ENCODE measurements around the gene PTBP2. TPM values are rescaled to one million over a fixed set of nuclear protein-coding genes. Genes with fewer than 3 reads are reported as not detected.

PTBP2 gene
- total and polyA plus RNA-seq, 2 of the 8 experiments (the other 6 are each of a cell fraction or from before 2014, with no cell fraction given), result 24.2 to 61.7 TPM

DNA sequence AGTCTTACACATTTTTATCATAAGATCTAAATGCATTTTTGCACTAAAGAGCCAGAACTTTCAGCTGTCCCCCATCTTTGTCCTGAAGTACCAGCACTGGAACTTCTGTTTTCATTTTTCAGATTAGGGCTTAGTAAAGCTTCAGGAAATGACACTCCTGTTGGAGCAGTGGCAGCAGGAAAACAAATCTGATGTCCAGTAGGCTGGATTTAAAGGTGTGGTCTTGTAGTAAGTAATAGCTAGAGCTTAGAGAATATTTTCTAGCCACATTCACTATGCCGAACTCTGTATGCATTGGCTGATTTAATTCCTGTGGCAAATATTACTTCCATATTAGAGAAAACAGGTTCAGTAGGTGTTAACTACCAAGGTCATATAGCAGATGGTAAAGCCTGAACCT lies 103.6 kb downstream of the PTBP2 start (continued):
- no peak for TF ChIP-seq SIX5 (IDR thresholded peaks at IDR 0.05; ENCODE audit: low read depth, low read length)
- no peak for TF ChIP-seq SP4 (IDR thresholded peaks at IDR 0.05; ENCODE audit: low read length)

All from H1 (cell line).